HuH-7.5 (cell line): ENCODE measurements around the gene RBBP8NL.
"Not testable (repeated sequence)": the region's sequence is repeated elsewhere in the genome, so short reads cannot be mapped to it uniquely, and the experiment has no call there.

Experiments
- DNase-seq: peaks from one replicate; pipeline ENCODE4 v3.0.0; 2011; ENCODE audit warnings: low spot score

Gene RBBP8NL

DNA sequence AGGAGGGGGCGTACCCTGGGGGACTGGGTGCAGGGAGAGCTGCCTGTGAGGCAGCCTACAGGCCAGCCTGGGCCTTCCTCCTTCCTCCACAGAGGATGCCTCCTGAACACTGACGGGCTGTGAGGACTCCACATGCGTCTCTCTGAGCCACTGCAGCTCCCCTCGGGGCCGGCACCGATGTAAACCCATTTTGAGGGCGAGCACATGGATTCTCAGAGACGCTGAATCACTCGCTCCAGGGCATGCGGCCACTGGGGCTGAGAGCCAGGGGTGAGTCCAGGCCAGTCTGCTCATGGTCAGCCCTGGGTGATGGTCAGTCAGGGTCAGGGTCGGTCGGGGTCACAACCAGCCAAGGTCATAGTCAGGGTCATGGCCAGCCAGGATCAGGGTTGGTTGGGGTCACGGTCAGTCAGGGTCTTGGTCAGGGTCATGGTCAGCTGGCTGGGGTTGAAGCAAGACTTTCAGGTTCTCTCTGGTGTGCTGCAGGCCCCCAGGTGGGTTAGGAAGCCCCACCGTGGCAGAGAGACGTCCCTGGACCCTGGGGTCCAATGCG is 14.7 kb upstream of the RBBP8NL start:
- no peak for DNase-seq

DNA sequence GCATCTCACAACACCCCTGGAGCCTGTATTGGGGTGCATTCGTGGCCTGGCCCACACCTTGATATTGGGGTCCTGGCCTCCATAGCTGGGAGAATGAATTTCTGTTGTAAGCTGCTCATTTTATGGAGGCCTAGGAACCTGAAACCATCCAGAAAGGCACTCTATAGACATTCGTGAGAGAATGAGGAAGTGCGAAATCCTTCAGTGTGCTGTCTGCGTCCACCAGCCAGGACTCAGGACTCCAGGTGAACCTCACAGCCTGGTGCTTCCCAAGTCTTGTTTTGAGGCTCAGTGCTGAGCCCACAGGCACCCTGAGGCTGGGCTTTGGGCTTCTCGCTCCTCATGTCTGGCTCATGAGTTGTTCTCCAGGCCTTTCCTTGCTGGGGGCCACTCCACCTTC is 11.9 kb upstream of the RBBP8NL start:
- no peak for DNase-seq

DNA sequence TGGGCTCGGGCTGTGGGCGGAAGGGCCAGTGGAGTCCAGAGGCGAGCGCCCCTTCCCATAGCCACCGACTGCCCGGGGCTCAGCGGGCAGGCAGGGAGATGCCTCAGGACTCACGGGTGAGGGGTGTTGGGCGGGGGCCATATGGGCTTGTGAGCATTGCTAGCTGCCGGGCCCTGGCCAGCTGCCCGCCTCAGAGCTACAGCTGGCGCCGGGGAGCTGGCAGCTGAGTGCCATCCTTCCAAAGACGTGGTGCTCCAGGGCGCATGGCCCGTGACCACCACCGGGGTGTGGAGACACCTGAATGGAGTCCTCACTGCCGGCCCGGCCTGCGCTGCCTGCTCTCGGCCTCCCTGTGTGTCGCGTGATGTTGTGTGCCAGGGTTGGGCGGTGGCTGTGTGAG is 10.6 kb upstream of the RBBP8NL start:
- no peak for DNase-seq

DNA sequence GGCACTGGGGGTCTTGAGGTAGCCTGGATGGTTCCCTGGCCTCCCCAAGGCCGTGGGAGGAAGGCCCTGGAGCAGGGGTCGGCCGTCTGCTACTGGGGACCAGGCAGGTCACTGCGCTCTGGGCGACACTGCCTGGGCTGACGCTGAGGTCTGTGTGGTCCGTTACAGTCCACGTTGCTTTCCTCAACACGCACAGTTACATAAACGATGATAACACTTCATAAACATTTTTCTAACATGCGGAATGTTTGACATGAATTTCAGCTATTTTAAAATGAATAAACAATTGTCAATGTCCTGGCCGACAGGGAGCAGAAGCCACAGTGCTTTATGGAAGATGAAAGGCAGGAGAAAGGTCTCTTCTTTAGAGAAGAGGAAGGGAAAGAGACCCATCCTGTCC is 10.2 kb upstream of the RBBP8NL start:
- no peak for DNase-seq

DNA sequence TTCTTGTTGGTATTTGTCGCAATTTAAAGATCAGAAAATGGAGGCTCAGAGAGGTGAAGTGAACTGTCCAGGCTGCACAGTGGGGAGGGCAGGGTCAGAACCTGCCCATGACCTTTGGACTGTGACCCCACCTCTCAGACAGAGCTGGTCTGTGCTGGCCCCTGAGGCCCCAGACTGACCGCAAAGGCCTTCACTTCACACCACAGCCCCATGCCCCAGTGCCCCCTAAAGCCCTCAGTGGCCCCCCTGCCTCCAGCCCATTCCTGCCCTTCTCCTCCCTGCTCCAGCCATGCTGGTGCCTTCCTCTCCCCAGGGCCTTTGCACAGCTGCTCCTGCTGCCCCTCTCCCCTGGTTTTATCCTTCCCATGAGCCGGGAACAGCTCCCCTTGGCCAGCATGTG is 9.4 kb upstream of the RBBP8NL start:
- no peak for DNase-seq

DNA sequence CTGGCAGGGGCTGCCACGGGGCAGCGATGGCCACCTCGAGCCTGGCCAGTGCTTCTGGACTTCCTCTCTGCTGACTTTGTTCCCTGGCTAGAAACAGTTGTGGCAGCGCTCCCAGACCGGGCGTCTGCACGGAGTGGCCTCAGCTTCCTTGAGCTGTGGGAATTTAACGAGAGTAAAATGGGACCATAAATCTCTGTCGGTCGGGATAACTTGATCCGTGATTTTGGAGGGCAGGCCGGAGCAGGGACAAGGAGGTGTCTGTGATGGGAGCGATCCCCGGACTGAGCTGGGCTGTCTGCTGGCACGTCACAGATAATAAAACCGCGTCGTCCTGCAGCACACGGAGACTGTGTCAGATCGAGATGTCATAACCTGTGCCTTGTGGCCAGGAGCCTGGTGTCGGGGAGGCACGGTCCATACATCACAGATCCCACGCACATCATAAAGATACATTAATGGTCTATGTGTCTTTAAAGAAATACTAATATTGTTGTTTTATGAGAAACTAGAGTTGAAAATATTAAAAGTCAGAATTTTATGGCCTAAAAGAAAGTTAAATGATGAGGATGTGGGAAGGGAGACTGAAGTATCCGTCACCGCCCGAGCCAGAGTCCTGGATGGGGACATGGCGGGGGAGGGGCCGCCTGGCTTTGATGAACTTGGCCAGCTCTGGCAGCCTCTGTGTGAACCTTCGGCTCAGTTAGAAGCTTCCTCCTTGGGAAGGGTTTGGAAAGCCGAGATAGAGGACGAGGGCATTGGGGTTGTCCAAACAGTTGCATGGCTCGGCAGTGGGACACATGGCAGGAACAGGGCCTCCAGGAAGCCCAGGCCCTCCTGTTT is 6.5 kb upstream of the RBBP8NL start:
- no peak for DNase-seq

DNA sequence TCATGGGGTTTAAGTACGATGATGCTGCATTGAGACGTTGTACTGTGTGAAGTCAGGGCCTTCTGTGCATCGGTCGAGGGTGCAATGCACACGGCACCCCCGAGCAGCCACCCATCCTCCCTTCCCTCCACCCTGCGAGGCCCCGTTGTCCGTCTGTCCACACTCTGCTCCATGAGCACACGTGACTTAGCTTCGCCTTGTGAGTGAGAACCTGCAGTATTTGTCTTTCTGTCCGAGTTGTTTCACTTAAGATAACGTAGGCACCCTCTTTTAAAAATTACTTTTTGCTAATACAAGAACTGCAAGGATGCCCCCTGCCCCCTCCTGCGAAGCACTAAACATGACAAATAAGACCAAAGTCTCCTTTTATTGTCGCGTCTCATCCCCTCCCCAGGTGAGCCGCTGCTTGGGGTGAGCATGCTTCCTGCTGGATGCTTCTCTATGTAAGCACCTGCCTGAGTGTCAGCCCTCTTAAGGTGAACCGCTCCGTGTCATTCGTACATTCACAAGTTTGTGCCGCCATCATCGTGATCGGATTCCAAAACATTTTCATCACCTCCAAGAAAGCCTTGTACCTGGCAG is 3.6 kb upstream of the RBBP8NL start:
- DNase-seq = no peak

DNA sequence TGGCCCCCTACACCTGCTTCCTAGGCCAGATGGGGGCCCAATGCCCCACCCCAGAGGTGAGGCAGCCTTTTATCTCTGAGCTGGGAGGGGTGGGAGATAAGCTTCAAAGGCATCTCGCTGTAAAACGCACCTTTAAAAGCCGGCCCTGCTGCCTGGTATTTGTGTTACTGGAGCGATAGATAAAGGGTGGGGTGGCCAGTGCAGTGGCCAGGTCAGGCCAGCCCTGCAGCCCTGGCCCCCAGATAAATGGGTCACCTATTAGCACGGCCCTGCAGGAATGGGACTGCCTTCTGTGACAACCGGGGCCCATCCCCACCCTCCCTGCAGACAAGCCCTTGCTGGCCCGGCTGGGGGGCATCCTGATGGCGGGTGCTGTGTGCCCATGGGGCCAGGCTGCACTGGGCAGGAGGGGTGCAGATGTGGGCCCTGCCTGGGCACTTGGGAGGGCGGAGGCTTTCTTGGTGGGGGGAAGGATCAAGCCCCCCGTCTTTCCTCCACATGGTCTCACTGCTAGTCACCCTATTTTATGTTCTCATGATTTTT is 3.0 kb upstream of the RBBP8NL start:
- no peak for DNase-seq

DNA sequence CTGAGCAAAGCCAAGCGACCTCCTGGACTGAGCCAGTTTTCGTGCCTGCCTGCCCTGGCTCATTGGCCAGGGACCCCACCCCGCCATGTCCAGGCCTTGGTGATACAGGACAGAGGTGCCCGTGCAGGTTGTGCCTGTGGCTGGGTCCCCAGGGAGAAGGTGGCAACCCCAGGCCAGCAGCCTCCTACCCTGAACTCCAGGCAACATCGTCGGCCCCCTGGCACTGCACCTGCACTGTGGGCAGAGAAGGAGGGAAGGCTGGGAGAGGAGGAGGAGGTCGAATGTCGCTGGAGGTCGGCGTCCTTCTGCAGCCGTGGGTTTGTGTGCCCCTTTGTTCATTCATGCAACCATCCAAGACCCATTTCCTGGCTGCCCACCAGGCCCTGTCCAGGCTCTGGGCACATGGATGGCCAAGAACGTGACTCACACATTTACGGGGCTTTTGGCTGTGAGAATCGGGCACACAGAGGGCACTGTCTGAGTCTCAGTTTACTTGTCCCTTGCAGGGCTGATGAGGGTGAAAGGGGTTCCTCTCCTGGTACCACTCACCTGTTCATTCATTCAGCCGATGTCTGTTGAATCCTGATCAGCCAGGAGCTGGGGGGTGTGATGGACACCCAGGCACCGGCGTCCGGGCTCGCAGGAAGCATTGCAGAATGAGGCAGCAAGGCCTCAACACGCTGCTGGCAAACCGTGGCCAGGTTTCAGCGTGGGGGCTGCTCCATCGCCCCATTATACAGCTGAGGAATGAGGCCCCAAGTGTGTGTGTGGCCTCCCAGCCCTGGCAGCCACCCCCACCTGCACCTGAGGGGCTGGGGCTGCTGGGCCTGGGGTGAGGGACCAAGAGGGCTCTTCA is 2.3 kb upstream of the RBBP8NL start:
- DNase-seq = no peak

DNA sequence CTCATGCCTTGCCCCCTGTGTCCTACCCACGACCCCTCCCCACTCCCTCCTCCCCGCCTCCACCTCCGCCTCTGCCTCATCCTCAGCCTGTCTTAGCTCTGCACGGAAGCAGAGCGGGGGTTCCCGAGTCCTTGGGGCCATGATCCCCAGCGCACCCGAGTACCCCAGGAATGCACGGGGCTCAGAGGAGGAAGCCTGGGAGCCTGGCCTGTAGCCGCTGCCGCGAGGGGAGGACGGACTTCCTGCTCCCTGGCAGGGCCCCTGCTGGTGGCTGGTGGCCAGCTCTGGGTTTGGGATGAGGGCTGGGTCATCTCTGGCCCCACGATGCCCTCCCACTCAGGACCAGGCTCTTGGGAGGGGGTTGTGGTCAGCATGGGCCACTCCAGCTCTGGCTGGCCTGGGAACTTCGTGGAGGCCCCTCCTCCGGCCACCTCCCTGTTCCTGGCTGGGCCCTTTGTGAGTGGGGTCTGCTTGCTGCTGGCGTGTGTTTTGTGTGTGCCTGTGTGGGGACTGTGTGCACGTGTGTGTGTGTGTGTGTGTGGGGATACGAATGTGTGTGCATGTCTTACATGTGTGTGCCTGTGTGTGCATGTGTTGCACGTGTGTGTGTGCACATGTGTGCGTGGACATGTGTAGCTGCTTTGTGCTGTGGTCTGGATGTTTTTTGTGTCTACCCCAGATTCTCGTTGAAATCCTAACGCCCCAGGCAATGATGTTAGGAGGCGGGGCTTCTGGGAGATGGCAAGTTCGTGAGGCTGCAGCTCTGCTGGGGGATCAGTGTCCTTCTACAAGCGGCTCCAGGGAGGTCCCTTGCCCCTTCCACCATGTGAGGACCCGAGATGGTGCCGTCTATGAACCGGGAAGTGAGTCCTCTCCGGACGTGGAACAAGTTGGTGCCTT is 1.3 kb upstream of the RBBP8NL start:
- DNase-seq = no peak

DNA sequence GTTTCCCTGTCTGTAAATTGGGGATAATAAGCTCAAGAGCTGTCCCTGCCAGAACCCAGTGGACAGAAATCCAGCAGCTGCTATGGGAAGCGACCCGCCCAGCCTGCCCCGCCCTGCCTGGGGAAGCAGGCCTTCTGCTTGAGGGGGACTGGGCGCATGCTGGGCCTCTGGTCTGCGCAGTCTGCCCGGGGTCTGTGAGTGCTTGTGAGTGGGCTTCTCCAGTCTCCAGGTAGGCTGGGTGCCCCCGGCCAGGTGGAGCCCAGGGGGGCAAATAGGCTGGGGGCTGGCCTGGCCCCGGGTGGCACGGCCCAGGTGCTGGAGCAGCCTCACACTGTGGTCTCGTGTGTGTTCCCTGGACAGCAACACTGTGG is 648 bp upstream of the RBBP8NL start:
- DNase-seq = no peak

DNA sequence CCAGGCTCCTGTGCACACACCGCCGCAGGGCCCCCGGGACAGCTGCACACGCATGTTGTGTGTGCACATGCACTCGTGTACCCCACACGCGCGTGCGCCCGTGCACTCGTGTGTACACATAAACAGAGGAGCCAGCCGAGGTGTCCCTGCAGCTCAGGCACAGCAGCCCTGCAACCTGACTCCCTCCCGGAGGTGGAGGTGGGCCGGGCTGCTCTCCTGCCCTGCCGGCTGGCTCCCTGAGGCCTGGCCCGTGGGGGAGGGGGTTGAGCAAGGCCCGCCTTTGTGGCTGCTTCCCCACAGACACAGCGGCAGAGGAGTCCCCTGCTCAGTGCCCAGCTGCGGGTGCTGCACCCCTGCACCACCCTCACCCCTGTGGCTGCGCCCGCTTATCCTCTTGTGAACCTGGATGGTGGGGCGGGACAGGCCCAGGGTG is 624 bp downstream of the RBBP8NL start:
- no peak for DNase-seq

DNA sequence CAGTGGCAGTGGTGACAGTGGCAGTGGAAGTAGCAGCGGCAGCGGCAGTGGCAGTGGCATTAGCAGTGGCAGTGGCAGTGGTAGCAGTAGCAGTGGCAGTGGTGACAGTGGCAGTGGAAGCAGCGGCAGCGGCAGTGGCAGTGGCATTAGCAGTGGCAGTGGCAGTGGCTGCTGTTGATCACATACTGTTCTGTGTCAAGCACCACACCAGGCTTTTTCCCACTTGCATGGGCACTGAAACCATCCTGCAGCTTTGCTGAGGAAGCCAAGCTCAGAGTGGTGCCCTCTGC is 1.3 kb downstream of the RBBP8NL start:
- DNase-seq = not testable (repeated sequence)

DNA sequence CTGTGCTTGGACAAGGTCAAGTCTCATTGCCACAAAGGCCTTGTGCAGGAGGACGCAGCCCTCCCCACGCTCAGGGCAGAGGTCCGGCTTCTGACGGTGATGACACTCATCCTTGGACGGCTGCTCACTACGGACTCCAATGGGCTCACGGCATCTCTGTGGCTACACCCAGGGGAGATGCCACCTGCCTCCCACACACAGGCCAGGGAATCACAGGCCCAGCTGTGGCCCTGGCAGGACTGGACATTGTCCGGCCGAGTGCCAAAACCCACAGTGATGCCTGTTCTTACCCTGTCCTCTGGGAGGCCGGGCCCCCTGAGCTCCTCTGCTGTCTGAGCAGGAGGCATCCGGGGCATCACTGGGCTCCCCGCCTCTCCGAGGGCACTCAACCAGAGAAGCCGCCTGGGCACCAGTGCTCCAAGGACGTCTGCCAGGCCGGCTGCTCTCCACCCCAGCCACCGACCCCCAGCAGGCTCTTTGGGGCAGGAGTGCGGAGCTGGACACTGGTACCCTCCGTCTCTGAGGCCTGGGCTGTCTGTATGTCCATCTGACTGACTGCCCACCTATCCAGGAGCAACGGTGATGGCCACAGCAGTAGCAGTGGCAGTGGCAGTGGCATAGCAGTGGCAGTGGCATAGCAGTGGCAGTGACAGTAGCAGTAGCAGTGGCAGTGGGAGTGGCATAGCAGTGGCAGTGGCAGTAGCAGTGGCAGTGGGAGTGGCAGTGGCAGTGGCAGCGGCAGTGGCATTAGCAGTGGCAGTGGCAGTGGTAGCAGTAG is 1.9 kb downstream of the RBBP8NL start:
- DNase-seq = no peak

DNA sequence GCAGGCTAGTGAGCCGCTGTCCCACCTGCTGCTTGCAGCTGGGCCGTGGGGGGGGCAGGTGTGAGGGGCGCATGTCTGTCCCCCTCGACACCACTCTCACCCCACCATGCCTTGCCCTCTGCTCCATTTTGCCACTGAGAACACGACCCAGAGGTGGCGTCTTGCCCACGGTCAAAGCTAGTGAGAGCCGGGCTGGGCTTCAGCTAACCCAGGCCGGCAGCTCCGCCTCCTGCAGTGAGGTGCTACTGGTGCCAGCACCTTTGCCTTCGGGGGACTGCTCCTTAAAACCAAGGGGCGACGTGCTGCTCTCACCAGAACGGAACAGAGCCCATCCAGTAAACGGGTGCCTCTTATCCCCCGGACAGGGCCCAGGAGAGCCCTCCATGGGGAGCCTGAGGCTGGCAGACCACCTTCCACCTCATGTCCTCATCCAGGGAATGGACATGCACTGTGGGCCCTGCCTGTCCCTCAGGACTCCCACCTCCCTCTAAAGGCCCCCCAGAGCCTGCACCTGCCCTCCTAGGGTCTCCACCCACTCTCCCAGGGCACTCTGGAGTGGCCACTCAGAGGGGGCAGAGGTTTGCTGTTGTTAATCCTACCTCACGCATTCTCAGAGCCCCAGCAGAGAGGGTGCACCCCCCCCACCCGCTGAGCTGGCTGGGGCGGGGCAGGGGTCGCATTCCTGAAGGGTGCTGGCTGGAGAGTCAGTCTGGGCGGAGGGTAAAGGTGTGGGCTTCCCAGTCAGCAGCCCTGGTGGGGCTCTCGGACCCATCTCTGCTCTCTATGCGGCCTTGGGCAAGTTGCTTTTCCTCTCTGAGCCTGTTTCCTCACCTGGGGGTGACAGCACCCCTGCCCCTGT is 2.9 kb downstream of the RBBP8NL start:
- DNase-seq = no peak

DNA sequence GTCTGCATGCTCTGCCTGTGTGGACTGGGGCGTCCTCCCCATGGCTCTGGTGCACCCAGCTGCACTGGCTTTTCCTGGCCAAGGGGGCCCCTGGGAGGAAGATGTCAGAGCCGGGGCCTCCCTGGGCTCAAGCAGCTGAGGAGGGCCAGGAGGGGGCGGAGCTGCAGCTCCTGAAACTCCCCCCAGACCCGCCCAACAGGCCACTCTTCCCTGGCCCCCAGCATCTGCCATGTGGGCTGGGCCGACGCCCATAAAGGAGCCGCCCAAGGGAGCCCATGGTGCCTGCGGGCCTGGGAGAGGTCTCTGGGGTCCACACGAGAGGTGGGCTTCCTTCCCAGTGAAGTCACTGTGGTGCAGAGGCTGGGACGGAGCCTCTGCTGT is 4.0 kb downstream of the RBBP8NL start:
- no peak for DNase-seq

DNA sequence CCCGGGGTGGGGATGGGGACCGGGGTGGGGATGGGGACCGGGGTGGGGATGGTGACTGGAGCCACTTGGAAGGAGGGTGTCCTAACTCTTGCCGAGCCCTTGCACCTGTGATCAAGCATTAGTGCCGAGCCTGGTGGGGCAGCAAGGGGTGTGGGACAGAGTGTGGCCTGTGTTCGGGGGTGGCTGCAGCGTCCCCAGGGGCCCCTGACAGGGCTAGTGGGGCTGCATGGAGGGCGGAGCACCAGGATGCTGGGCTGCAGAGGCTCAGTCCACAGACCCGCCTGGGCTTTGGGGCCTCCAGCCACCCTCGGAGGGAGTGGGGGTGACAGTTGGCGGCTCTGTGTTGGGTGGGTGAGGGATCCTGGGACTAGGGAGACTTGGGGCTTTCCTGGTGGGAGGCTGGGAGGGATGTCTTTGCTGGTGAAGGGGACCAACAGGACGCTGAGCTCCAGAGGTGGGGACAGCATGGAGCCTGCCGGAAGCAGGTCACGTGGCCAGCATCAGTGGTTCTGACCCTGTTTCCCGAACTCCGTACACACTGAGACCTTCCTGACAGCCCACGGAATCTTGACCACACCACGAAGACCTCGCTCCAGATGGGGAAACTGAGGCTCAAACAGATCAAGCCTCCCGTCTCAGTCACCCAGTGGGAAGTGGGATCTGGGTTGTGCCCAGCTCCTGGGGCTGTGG is 4.6 kb downstream of the RBBP8NL start:
- no peak for DNase-seq

DNA sequence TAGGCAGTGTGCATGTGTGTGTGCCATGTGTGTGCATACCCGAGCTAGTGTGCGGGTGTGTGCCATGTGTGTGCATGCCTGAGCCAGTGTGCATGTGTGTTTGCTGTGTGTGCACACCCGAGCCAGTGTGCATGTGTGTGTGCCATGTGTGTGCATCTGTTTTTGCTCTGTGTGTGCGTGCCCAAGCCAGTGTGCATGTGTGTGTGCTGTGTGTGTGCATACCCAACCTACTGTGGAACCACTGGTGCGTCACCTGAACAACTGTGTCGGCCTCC is 5.7 kb downstream of the RBBP8NL start:
- DNase-seq = no peak
